Endothelial cell of umbilical vein (primary cell): ENCODE results near the gene NLGN4Y. TPM values are rescaled to one million over a fixed set of nuclear protein-coding genes. Genes with fewer than 3 reads are reported as not detected.

ENCODE experiments used
- BruUV-seq: library from RNA; stranded (reverse); fragments of 400-500 nt; replicated peaks from 2 replicates; lab custom pipeline; 2021; lab: Mats Ljungman, UMichigan
- CTCF ChIA-PET: fragments of 300-600, 350-600 bp; sonication (Branson Sonifier 250); formaldehyde crosslinking; loops from one replicate; lab custom pipeline; 2021; ENCODE audit warnings: antibody characterized with exemption, inconsistent platforms; lab: Charles Lee
- POLR2A ChIA-PET: fragments of 300-600, 350-600 bp; sonication (Branson Sonifier 250); formaldehyde crosslinking; loops from one replicate; lab custom pipeline; 2021; ENCODE audit warnings: antibody characterized with exemption, inconsistent platforms; lab: Charles Lee
- DNase-seq: peaks from one replicate; pipeline ENCODE4 v3.0.0-alpha.2; 2011; ENCODE audit warnings: low read depth, low spot score
- FAIRE-seq: peaks from 2 replicates; lab custom pipeline; 2011; peaks lifted over from hg19 to GRCh38; lab: Jason Lieb, UNC
- H2AFZ ChIP-seq: 2 replicates; pipeline ENCODE4 v1.6.0; 2012; ENCODE audit warnings: low read depth, low read length, control low read depth, inconsistent platforms
- H3K27ac ChIP-seq: 2 replicates; pipeline ENCODE4 v1.5.1; 2011; ENCODE audit warnings: low read depth, mild to moderate bottlenecking, control low read depth, low read length, moderate library complexity; ENCODE audit not compliant: insufficient read depth
- H3K27me3 ChIP-seq, 2 experiments: 2 replicates each; pipeline versions ENCODE4 v1.6.0 to v1.6.1; 2011; ENCODE audit warnings: low read length in 2 of 2, mixed read lengths in 1 of 2; ENCODE audit not compliant: control insufficient read depth in 2 of 2, insufficient read depth in 2 of 2
- H3K36me3 ChIP-seq, 2 experiments: 2 replicates in 1 of 2; 3 replicates in 1 of 2; pipeline ENCODE4 v1.5.1; 2011; ENCODE audit warnings: low read length in 2 of 2, mild to moderate bottlenecking in 1 of 2, moderate library complexity in 1 of 2; ENCODE audit not compliant: control insufficient read depth in 2 of 2, insufficient read depth in 2 of 2; ENCODE audit errors: extremely low read depth in 1 of 2
- H3K4me1 ChIP-seq: 3 replicates; pipeline ENCODE4 v1.5.1; 2011; ENCODE audit warnings: mild to moderate bottlenecking, low read length; ENCODE audit not compliant: control insufficient read depth, insufficient read depth; ENCODE audit errors: extremely low read depth
- H3K4me2 ChIP-seq: 2 replicates; pipeline ENCODE4 v1.6.1; 2011; ENCODE audit warnings: low read length, control low read depth, mixed read lengths; ENCODE audit not compliant: insufficient read depth
- H3K4me3 ChIP-seq, 3 experiments: fragments of 200-600 bp in 1 of 3; sonication (generic), shearing (Covaris generic) in 1 of 3; replicated peaks in 1 of 3; 2 replicates each; pipeline ENCODE4 v1.5.1; 2011 to 2016; ENCODE audit warnings: control low read depth in 3 of 3, low read length in 3 of 3, mild to moderate bottlenecking in 2 of 3, inconsistent platforms in 1 of 3, low read depth in 1 of 3, moderate library complexity in 1 of 3; ENCODE audit not compliant: insufficient read depth in 1 of 3
- H3K79me2 ChIP-seq: 2 replicates; pipeline ENCODE4 v1.6.0; 2012; ENCODE audit warnings: low read length, inconsistent platforms; ENCODE audit not compliant: control insufficient read depth, insufficient read depth
- H3K9ac ChIP-seq: replicated peaks from 2 replicates; pipeline ENCODE3; 2011; ENCODE audit warnings: low read length, control low read depth; ENCODE audit not compliant: insufficient read depth; ENCODE audit errors: extremely low read depth
- H3K9me1 ChIP-seq: replicated peaks from 3 replicates; pipeline ENCODE4 v1.6.0; 2011; ENCODE audit warnings: mild to moderate bottlenecking, low read length; ENCODE audit not compliant: control insufficient read depth, insufficient read depth; ENCODE audit errors: extremely low read depth
- H3K9me3 ChIP-seq: replicated peaks from 2 replicates; pipeline ENCODE4 v1.5.1; 2012; ENCODE audit warnings: low read length, inconsistent platforms; ENCODE audit not compliant: control insufficient read depth, insufficient read depth
- H4K20me1 ChIP-seq: replicated peaks from 2 replicates; pipeline ENCODE3; 2011; ENCODE audit warnings: mild to moderate bottlenecking, low read length; ENCODE audit not compliant: control insufficient read depth, insufficient read depth; ENCODE audit errors: extremely low read depth
- GATA2 ChIP-seq: IDR thresholded peaks from 2 replicates; pipeline ENCODE4 v1.7.0; 2011; ENCODE audit warnings: low read depth, mild to moderate bottlenecking, moderate library complexity, mixed read lengths, low read length; ENCODE audit not compliant: insufficient read length, insufficient read depth
- JUN ChIP-seq: IDR thresholded peaks from 2 replicates; pipeline ENCODE4 v1.6.1; 2011; ENCODE audit warnings: borderline replicate concordance, low read depth; ENCODE audit not compliant: insufficient read length, insufficient read depth
- MAX ChIP-seq: IDR thresholded peaks from 2 replicates; pipeline ENCODE4 v1.6.1; 2011; ENCODE audit not compliant: insufficient read depth, insufficient read length
- MYC ChIP-seq: IDR thresholded peaks from one replicate; pipeline ENCODE4 v1.6.1; 2011; ENCODE audit warnings: mild to moderate bottlenecking, low read depth, low read length
- POLR2A ChIP-seq: IDR thresholded peaks from 2 replicates; pipeline ENCODE4 v1.6.1; 2012; ENCODE audit warnings: low read depth, mild to moderate bottlenecking, control low read depth, low read length
- dilution Hi-C: fragments of 300-500 bp; cut with MboI; formaldehyde crosslinking; loops from one replicate; pipeline ENCODE4 v1.15.0; 2019; ENCODE audit warnings: low sequenced_read_pairs; ENCODE audit not compliant: extremely low pct_ligation_motif_present
- intact Hi-C: fragments of 100-400 bp; cut with micrococcal nuclease; formaldehyde crosslinking; loops from one replicate; pipeline ENCODE4 v1.10.0; 2022
- polyA plus RNA-seq, 4 experiments: library from polyadenylated mRNA; depleted of rRNA in 3 of 4; stranded (reverse) in 3 of 4; unstranded in 1 of 4; fragments of >200 nt; gene quantifications; 2 replicates each; pipeline versions ENCODE4 v1.2.1 to v1.2.3, GENCODE V29; 2011 to 2012; ENCODE audit warnings: missing spikeins in 1 of 4
- total RNA-seq: library from RNA; stranded (reverse); gene quantifications from 2 replicates; pipeline ENCODE4 v1.2.3, GENCODE V29; 2021

The NLGN4Y gene
- total and polyA plus RNA-seq, 2 donors (not counting 3 experiments of a cell fraction or from before 2014, with no cell fraction given), result 16.0 to 26.6 TPM

GRCh38 chrY:14634954-14635353 lies 110.6 kb downstream of the NLGN4Y start:
- DNase-seq, result no peak
- dilution Hi-C loops, result no loop called here
- no peaks in the 10 kb centered on the region for H3K79me2 ChIP-seq
- H3K9me1 ChIP-seq, result no peaks in the 10 kb centered on the region
- no peaks in the 10 kb centered on the region for H3K9me3 ChIP-seq
- no peak overlapping the region for H3K9ac ChIP-seq
- H3K4me2 ChIP-seq, result no peak overlapping the region
- H3K4me1 ChIP-seq, result no peaks in the 10 kb centered on the region
- ChIA-PET POLR2A (interaction anchor here (0.7 kb wide), 1 partner anchor 700 kb away, joined by 3 read pairs; no protein-coding TSS in a partner anchor), CTCF (no interaction called here)
- no peak for FAIRE-seq
- no peak overlapping the region for H3K4me3 ChIP-seq
- no peak overlapping the region for H3K27ac ChIP-seq
- no peaks in the 10 kb centered on the region for H3K27me3 ChIP-seq
- BruUV-seq, result no TSS peak
- H4K20me1 ChIP-seq, result no peaks in the 10 kb centered on the region
- H3K36me3 ChIP-seq, result no peaks in the 10 kb centered on the region
- H2AFZ ChIP-seq, result no peak overlapping the region
- TF ChIP-seq GATA2, result no peak
- intact Hi-C loops, result no loop called here

DNA sequence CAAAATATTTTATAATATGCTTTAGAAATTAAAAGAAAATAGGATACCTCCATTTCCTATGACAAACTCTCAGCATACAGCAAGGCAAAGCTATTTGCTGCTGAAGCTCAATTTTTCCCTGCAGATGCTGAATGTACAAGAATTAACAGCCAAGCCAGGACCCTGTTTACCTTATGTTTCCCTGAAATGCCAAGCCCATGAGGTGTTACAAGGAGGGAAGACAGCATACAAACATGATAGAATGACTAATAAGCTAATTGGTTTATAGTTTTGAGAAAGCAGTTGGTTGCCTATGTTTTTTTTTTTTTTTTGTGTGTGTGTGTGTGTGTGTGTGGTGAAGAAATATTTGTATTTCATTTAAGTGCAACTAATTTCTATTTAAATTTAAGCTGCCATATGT lies 113.2 kb downstream of the NLGN4Y start:
- H3K27ac ChIP-seq, result no peak overlapping the region
- ChIA-PET CTCF (no interaction called here), POLR2A (no interaction called here)
- H3K27me3 ChIP-seq, result no peaks in the 10 kb centered on the region
- dilution Hi-C loops, result no loop called here
- H3K4me2 ChIP-seq, result no peak overlapping the region
- FAIRE-seq, result no peak
- intact Hi-C loops, result no loop called here
- BruUV-seq, result no TSS peak
- TF ChIP-seq JUN (no peak), GATA2 (no peak), MYC (no peak), POLR2A (no peak), MAX (no peak)
- no peaks in the 10 kb centered on the region for H3K79me2 ChIP-seq
- no peak overlapping the region for H3K4me3 ChIP-seq
- H3K36me3 ChIP-seq, result no peaks in the 10 kb centered on the region
- H2AFZ ChIP-seq, result no peak overlapping the region
- H3K4me1 ChIP-seq, result no peaks in the 10 kb centered on the region
- DNase-seq, result no peak
- H3K9me3 ChIP-seq, result no peaks in the 10 kb centered on the region
- no peaks in the 10 kb centered on the region for H3K9me1 ChIP-seq
- no peak overlapping the region for H3K9ac ChIP-seq
- no peaks in the 10 kb centered on the region for H4K20me1 ChIP-seq
